BE2C (cell line): Measurements from ENCODE around the gene MGAT4A.
"Not testable (repeated sequence)": the region's sequence is repeated elsewhere in the genome, so short reads cannot be mapped to it uniquely, and the experiment has no call there.

Experiments
- DNase-seq: peaks from one replicate; pipeline ENCODE4 v3.0.0-alpha.2; 2020
- H3K27me3 ChIP-seq: fragments of 250-450 bp; sonication (Bioruptor Pico); 2 replicates; pipeline ENCODE4 v1.5.1; 2020; ENCODE audit warnings: mild to moderate bottlenecking
- H3K36me3 ChIP-seq: fragments of 250-450 bp; sonication (Bioruptor Pico); 2 replicates; pipeline ENCODE4 v1.5.1; 2020; ENCODE audit warnings: mild to moderate bottlenecking
- H3K4me1 ChIP-seq: fragments of 250-450 bp; sonication (Bioruptor Pico); 2 replicates; pipeline ENCODE4 v1.5.1; 2020
- H3K4me3 ChIP-seq: 2 replicates; pipeline ENCODE4 v1.5.1; 2011; ENCODE audit warnings: low read depth, low read length
- H3K9me3 ChIP-seq: fragments of 250-450 bp; sonication (Bioruptor Pico); 2 replicates; pipeline ENCODE4 v1.5.1; 2020
- TF ChIP-seq, protein P1 (sequence below): IDR thresholded peaks from 2 replicates; pipeline ENCODE4 v1.5.1; 2012; ENCODE audit warnings: mild to moderate bottlenecking, low read depth, low read length

The MGAT4A gene

DNA sequence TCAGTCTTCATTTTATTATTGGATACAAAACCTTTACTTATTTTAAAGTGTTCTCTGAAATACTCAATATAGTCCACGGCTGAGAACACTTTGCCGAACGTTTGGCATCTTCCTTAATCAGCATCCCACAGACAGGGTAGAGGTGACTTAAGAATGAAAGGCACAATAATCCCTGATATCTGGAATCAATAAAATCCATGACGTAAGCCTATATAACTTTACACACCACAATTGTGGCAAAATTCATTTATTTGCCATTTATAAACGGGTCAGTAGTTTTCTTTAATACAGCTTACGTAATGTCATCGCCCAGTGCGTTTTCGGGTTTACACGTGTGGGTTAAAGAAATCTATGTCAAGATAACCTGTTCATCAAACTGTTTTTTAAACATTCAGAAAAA is 1.3 kb downstream of the MGAT4A start:
- Histone ChIP-seq H3K9me3 (no peaks in the 10 kb centered on the region), H3K4me1 (no peaks in the 10 kb centered on the region), H3K4me3 (no peak overlapping the region), H3K27me3 (peaks cover 22% of the 10 kb centered on the region), H3K36me3 (no peaks in the 10 kb centered on the region)
- TF ChIP-seq, protein P1, sequence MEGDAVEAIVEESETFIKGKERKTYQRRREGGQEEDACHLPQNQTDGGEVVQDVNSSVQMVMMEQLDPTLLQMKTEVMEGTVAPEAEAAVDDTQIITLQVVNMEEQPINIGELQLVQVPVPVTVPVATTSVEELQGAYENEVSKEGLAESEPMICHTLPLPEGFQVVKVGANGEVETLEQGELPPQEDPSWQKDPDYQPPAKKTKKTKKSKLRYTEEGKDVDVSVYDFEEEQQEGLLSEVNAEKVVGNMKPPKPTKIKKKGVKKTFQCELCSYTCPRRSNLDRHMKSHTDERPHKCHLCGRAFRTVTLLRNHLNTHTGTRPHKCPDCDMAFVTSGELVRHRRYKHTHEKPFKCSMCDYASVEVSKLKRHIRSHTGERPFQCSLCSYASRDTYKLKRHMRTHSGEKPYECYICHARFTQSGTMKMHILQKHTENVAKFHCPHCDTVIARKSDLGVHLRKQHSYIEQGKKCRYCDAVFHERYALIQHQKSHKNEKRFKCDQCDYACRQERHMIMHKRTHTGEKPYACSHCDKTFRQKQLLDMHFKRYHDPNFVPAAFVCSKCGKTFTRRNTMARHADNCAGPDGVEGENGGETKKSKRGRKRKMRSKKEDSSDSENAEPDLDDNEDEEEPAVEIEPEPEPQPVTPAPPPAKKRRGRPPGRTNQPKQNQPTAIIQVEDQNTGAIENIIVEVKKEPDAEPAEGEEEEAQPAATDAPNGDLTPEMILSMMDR: no peak
- DNase-seq: no peak

DNA sequence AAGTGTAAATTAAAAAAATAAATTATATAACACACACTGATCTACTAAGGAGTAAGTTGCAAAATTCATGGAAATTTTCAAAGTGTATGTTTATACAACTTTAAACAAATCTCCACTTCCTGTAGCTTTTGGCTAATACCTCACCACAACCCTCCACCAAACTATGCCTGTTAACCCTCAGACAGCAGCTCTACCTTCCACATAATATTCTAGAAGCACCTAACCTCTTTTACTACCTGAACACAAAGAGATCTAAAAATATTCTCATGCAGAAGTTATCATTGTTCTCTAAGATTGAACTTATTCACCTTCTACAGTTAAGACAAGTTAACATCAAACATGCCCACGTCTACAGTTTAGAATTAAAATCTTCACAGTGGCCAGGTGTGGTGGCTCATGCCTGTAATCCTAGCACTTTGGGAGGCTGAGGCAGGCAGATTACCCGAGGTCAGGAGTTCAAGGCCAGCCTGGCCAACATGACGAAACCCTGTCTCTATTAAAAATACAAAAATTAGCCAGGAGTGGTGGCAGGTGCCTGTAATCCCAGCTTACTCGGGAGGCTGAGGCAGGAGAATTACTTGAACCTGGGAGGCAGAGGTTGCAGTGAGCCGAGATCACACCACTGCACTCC is 2.7 kb downstream of the MGAT4A start:
- H3K27me3 ChIP-seq: peaks cover 22% of the 10 kb centered on the region
- H3K9me3 ChIP-seq, H3K36me3 ChIP-seq, H3K4me3 ChIP-seq, H3K4me1 ChIP-seq, DNase-seq: not testable (repeated sequence)

DNA sequence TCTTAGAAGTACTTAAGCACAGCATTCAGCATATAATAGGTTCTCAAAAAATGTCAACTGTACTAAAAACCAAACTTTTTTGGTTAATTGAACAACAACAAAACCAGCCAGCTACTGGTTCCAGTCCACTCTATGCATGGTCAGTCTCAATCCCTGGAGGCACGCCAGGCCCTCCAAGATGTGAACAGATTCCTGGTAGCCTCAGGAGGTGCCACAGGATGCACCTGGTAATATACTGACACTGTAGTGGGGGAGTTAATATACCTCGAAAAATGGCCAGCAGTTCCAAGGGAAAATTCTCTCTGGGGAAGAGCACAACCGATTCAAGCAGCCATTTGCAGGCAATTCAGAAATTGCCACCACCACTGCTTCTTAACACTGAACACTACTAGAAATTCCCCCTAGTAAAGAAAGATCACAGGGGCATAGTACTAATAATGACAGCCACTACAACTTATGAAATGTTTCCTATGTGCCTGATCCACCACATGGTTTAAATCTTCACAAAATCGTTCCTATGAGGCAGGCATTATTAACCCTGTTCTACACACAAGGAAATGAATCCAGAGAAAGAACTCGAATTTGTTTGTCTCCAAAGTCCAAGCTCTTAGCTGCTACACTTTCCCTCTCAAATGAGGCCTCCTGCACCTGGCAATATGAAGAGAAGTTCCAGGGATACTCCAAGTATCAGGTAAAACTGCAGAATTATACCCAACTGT is 3.4 kb downstream of the MGAT4A start:
- no peak for DNase-seq
- Histone ChIP-seq H3K27me3 (peaks cover 22% of the 10 kb centered on the region), H3K9me3 (no peaks in the 10 kb centered on the region), H3K4me3 (no peak overlapping the region), H3K36me3 (no peaks in the 10 kb centered on the region), H3K4me1 (no peaks in the 10 kb centered on the region)
- TF ChIP-seq, protein P1: no peak

DNA sequence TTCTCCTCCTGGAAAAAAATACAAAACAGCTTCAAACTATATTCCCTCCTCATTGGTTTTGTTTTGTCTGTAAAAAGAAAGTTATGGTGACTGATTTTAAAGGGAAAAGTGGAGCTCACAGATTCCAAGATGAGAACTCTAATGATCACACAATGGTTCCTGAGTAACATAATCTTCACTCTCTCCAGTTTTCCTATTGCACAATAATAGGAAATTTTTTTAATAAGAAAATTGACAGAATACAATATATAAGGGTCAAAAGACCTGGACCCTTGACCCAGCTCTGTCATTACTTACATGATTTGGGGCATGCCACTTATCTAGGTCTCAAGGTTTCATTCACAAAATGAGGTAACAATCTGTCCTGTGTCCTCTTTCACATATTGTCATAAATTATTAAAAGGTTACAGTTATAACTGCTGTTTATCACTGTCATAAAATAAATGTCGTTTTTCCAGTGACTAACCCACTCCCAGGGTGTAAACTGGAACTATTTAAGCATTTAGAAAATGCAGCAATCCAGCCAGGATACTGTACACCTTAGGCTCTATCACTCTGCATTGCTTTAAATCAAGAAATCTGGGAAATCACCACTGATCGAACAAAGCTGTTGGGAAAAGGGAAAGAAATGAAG is 4.1 kb downstream of the MGAT4A start:
- H3K36me3 ChIP-seq: no peaks in the 10 kb centered on the region
- no peak for DNase-seq
- no peak overlapping the region for H3K4me3 ChIP-seq
- H3K4me1 ChIP-seq: no peaks in the 10 kb centered on the region
- peaks cover 21% of the 10 kb centered on the region for H3K27me3 ChIP-seq
- no peaks in the 10 kb centered on the region for H3K9me3 ChIP-seq
- TF ChIP-seq, protein P1: no peak

DNA sequence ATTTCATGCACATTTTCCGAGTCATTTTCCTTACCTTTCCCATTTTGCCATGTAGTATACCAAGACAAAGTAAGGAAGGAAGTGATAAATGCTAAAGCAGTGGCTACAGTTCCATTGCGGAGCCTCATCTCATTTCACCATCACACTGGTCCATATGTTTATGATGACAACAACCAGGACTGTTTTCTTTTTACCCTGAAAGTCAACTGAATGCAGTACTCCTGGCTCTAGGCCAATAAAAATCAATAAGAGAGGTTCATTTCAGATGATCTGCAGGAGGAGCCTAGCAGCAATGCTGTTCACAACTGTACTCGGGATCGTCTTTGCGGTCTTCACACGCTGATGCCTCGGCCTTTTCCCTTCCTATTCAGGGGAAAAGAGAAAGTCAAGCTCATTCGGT is 4.7 kb downstream of the MGAT4A start:
- TF ChIP-seq, protein P1: no peak
- peaks cover 15% of the 10 kb centered on the region for H3K27me3 ChIP-seq
- H3K9me3 ChIP-seq: no peaks in the 10 kb centered on the region
- H3K4me1 ChIP-seq: no peaks in the 10 kb centered on the region
- H3K4me3 ChIP-seq: no peak overlapping the region
- no peak for DNase-seq
- no peaks in the 10 kb centered on the region for H3K36me3 ChIP-seq

DNA sequence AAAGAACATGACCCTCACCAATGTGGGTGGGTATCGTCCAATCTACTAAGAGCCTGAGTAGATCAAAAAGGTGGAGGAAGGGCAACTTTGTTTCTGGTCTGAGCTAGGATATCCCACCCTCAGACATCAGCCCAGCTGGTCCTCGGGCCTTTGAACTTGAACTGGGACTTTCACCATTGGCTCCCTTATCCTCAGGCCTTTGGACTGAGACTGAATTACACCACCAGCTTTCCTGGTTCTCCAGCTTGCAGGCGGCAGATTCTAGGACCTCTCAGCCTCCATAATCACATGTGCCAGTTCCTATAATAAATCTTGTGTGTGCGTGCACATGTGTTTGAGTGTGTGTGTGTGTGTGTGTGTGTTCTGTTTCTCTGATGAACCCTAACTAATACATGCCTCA is 10.6 kb downstream of the MGAT4A start:
- no peaks in the 10 kb centered on the region for H3K27me3 ChIP-seq
- no peak for DNase-seq
- H3K4me1 ChIP-seq: no peaks in the 10 kb centered on the region
- H3K9me3 ChIP-seq: no peaks in the 10 kb centered on the region
- no peak overlapping the region for H3K4me3 ChIP-seq
- no peaks in the 10 kb centered on the region for H3K36me3 ChIP-seq
- TF ChIP-seq, protein P1: no peak
